Stimulated activated CD8-positive, alpha-beta memory T cell treated with anti-CD3 and anti-CD28 coated beads, Interleukin-12 subunit alpha, Interleukin-12 subunit beta, amount 100 ng/mL, for 1 hour (primary cell): Measurements from ENCODE around the gene ZNF573.
A peak's percentile ranks its signal among the peaks of the same experiment; 100 is the strongest.

Experiments used
- DNase-seq: peaks from one replicate; pipeline ENCODE4 v3.0.0-alpha.2; 2020; ENCODE audit warnings: low read depth

Gene ZNF573

DNA sequence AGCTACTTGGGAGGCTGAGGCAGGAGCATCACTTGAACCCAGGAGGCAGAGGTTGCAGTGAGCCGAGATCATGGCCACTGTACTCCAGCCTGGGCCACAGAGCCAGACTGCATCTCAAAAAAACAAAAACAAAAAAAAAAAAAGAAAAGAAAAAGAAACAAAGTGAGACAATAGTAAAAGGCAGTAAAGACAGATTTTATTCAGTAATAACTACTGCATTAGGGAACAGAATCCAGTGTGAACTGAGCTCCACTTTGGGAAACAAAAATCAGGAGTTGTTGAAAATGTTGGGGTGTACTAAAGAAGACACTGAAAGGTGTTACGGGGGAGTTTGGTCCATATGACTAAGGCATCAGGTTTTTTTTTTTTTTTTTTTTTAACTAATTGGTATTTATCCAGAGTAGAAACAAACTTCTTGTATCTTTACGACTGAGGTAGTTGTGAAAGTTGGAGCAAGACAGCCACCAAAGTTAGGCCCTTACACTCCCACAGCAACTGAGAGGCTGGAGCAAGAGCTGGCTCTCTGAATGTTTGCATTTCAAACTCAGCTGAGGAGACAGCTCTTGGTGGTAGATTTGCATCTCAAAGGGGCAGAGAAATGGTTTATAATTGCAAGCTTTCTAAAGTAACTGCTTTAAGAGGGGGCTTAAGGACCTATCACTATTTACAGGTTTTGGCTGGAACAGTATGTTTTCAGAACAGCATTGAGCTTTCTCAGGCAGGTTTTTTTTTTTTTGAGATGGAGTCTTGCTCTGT lies 84.1 kb downstream of the ZNF573 start:
- no peak for DNase-seq

DNA sequence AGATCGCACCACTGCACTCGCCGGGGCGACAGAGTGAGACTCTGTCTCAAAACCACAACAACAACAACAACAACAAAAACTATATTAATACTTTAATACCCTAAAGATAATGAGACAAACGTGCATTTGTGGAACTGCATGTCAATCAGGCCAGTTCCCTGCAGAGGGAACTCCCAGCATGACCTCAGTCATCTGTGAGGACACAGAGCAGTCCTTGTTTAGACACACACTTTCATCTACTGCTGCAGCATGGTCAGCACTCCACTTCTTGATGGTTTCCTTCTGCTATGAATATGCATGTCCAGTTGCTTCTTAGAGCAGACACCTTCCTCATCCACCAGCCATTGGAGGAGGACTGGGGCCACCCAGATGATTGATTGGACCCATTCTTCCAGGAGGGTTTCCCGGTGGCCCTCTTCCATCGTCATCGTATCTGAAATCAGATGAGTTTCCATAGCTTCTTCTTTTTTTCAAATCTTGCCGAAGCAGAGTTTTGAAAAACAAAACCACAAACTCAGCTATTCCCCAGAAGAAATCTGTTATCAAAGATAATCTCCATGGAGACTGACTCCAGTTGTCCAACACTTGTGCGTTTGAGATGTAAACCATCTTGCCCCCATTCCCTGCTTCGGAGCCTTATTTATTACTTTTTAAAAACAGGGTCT lies 86.3 kb downstream of the ZNF573 start:
- no peak for DNase-seq

DNA sequence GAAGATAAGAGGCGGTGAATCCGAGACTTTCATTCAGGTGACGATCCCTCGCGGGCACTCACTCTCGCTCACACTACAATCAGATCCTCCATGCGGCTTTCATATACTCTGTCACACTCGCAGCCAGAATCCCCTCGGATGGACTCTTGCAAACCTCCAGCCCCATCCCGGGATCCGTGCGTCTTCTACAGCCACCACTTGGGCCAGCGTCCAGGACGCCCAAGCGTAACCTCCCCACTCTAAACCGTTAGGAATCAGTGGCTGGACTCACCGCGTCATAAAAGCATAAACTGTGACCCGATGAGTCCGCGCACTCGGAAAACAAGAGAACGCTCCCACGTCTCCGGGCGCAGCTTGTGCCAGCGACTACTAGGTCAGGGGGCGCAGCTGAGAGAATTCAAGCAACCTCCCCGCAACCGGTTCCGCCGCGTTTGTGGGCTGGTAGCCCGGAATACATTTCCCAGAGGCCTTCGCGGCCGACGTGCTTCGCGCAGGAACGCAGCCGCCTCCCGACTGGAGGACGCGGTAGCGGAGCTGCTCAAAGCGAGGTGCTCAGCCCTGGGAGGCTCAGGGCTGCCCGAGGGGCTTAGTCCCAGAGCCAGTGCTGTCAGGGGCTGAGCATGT lies 87.4 kb downstream of the ZNF573 start:
- DNase-seq: peak; percentile 67
